Stromal cell of bone marrow (primary cell): ENCODE measurements around the gene PBX4.

Experiments used
- DNase-seq: peaks from one replicate; pipeline ENCODE4 v3.0.0-alpha.2; 2012; ENCODE audit warnings: low read depth

PBX4 gene

DNA sequence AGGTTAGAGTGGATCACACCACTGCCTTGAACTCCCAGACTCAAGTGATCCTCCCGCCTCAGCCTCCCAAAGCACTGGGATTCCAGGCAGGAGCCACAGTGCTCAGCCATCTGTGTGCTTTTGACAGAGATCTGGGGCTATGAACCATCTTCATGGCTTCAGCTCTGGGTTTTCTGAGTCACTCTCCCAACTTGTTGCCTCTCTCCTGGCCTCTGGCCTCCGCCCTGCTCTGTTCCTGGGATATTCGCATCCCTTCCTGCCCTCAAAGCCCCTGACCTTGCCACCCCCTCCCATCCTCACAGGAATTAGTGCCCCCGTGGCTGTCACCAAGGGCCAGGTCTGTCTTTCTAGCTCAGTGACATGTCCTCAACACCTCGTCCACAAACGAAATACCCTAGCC lies 30.7 kb upstream of the PBX4 start:
- DNase-seq, result no peak

DNA sequence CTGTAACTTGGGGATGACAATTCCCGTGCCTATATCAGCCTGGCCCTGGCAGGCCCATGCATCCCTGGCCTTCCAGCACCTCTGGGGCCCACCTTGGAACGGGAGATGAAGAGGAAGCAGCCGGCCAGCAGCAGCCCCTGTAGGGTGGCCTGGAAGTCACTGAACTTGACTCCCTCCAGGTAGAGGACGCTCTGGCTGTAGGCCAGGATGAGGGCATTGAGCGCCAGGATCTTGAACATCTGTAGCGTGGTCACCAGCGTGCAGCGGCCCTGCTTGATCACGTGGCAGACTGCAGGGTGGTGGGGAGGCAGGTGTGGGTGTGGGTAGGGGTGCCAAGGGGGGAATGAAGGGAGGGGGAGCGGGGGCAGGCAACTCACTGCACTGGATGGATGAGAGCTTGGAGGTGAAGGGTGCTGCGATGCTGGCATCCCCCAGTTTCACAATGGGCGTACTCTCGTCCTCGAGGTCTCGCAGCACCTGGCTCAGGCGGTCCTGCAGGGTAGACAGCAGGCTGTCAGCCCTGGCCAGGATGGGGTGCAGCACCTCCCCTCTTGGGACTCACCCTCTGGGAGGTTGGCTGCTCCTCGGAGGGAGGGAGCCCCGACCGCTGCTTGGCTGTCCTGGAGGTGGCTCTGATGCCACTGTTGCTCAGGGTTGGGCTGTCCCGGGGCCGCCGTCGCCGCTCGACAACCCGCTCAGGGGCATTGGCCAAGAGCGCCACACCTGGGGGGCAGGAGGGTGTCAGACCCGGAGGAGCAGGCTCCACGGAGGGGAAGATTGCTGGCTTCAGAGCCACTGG lies 28.7 kb upstream of the PBX4 start:
- no peak for DNase-seq

DNA sequence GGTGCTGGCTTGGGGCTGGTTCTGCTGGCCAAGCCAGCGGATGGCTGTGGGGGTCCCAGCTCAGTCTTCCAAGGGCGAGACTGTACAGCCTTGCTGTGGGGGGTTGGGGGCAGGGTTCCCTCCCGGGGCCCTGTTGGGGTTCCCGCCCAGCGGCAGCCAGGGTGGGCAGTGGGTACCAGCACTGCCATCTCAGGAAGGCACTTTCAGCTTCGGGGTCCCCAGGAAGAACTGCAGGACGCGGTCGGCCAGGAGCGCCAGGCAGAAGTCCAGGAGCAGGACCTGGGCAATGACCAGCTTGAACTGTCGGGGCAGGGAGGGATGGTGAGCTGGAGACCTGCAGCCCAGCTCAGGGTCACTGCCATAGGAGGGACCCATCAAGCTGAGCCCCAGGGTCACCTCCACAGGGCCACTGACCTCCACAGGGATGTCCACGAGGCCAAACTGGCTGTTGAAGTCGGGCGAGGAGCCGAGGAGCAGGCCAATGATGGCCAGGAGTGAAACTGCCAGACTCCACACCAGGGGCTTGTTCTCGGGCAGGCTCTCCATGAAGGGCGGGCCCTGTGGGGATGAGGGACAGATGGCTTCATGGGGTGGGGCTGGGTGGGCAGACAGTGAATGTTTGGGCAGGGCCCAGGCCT lies 26.9 kb upstream of the PBX4 start:
- no peak for DNase-seq

DNA sequence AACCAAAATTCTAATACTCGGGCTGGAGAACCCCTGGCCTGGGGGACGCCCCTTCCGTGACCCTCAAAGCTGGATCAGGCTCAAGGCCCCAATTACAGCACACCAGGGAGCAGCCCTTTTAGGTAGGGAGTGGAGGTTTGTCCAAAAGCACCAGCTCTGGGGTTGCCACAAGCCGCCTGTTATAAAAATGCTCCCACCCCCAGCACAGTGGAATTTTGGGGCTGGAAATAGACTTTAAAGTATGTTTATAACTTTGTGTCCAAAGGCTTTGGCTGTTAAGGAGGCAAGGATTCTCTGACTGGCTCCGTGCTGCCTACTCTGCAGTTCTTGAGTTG lies 25.5 kb upstream of the PBX4 start:
- no peak for DNase-seq

DNA sequence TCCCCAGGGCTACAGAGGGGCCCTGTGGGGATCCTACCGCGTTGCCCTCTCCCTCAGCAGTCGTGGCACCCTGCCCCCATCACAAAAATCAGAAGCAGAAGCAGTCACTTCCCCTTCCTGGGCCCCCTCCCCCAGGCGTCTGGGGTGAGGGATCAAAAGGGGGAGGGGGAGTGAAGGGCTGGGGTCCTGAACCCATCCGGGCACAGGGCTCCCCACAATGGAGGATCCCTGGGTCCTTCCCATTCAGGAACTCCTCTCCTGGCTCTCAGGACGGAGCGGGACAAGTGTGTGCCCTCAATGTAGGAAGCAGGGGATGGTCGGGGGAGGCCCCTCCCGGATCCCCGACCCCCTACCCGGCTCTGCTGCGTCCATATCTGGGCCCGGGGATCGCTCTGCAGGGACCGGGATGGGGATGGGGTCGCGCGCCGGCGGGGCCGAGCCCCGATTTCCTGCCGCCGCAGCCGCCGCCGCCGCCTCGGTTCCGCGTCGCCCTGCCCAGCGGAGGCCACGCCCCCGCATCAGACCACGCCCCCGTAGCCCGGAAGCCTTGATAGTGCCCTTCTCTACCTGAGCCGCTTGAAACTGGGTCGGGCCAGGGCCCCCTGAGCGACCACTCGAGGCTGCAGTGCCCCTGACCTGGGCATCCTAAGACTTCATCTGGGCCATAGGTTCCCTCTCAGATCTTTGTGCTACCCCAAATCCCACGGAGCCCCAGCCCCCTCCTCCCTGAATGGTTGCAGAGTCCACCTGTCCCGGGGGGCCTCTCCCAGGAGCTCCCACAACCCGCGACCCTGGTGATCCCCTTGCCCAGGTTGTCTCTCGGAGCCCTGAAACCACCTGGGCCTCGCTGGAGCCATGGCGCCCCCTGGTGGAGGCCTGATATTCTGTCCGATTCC lies 24.9 kb upstream of the PBX4 start, which contains the start of gene GMIP:
GMIP (minus strand) TSS at position 500 of the 896 bp plus-strand sequence; CDS start at position 372, 128 bp downstream.
- DNase-seq, result no peak

DNA sequence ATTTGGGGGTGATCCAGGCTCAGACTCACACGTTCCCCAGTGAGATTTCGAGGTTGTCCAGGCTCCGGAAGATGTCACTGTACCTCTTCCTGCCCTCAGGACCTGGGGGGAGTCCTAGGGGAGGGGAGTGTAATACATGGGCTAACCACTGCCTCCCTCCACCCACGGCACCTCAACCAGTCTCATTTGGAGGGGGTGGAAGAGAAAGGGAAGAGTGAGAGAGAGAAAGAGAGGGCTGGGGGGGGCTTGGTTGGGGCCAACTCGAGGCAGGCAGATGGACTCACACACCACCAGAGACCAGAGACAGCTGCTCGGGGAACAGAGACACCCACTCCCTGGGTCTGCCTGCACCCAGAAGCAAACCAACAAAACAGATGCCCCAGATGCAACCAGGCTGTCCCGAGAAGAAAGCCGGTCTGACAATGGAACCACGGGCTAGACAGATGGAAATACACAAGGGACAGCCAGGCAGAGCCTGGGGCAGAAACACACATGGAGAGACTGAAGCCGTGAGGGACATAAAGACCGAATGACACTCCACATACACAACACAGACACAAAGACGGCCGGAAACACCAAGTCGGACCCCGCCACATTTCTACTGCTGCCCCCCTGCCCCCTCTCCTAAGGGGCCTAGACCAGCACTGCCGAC lies 24.1 kb upstream of the PBX4 start:
- DNase-seq, result no peak

DNA sequence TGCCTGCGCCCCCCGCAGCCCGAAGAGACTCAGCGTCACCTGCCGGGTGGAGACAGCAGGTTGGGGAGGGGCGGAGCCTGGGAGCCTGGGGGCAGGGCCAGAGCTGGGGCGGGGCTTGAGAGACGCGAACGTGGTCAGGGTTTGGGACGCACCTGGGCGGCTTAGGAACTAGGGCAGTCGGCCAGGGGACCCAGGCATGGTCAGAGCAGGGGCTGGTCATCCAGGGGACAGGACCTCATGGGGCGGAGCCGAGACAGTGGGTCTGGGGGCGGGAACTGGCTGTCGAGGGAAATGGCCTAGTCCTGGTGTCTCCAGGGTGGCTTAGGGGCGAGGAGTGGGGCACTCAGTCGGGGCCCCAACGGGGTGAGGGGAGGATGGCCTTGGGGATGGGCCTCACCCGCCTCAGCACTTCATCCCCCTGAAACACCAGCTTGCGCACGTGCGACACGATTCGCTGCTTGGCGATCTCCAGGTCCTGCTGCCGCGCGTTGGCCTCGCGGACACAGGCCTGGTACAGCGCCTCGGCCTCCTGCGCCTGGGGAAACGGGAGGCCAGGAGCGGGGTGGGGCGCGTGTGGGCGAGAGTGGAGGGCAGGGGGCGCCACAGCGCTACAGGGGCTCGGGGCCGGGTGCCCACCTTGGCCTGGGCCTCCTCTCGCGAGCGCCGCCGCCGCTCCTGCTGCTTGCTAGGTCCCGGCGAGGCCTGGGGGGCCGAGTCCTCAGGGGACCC lies 19.2 kb upstream of the PBX4 start:
- no peak for DNase-seq

DNA sequence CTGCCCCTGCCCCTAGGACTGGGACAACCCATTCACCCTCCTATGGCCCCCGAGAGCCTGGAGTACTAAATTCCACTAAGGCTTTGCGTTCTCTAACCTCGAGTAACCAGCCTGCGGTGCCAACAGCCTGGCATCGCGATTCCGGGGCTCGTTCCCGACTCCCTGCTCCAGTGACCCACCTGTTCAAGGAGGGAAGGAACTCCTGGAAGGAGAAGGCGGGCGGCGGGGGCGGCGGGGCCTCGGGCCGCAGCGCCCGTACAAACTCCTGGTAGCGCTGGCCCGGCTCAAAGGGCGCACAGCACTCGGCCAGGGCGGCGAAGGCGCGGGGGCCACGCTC lies 18.7 kb upstream of the PBX4 start:
- DNase-seq, result no peak

DNA sequence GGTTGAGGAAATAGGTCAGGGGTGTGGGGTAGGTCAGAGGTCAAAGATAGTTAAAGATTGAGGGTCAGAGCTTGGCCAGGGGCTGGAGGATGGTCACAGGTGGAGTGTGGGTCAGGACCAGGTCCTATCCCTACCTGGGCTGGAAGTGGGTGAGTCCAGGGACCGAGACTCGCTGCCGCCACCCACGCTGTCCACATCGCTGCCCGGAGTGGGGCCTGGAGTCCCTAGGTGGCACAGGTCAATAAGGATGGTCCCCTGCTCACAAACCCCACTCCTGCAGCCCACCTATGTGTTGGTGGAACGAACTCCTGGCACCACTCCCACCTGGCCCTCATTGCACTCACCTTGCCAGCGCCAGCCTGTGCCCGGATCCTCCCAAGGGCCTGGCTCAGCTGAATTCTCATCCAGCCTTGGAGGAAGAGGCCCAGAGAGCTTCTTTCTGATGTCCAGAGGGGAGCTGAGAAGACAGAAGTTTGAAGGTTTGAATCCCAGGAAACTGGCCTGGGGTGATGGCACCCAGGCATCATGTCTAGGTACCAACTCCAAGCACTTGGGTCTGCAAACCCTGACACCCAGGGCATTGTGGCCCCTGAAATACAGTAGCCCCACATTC lies 18.2 kb upstream of the PBX4 start:
- no peak for DNase-seq

DNA sequence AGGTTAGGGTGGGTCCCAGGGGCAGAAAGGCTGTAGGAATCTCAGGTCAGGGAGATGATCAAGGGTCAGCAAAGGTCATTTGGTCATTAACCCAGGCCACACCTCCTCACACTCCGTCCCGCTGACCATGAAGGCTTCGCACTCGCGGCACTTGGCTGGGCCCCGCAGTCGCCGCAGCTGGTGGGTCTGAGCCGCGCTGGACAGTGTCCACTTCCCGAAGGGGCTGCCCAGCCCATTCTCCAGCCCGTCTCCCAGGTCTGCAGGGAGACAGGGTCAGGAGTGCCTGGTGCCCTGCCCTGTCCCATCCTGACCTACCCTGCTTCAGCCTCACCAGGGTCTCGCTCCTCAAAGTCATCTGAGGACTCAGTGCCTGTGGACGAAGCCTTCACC lies 16.8 kb upstream of the PBX4 start:
- no peak for DNase-seq

DNA sequence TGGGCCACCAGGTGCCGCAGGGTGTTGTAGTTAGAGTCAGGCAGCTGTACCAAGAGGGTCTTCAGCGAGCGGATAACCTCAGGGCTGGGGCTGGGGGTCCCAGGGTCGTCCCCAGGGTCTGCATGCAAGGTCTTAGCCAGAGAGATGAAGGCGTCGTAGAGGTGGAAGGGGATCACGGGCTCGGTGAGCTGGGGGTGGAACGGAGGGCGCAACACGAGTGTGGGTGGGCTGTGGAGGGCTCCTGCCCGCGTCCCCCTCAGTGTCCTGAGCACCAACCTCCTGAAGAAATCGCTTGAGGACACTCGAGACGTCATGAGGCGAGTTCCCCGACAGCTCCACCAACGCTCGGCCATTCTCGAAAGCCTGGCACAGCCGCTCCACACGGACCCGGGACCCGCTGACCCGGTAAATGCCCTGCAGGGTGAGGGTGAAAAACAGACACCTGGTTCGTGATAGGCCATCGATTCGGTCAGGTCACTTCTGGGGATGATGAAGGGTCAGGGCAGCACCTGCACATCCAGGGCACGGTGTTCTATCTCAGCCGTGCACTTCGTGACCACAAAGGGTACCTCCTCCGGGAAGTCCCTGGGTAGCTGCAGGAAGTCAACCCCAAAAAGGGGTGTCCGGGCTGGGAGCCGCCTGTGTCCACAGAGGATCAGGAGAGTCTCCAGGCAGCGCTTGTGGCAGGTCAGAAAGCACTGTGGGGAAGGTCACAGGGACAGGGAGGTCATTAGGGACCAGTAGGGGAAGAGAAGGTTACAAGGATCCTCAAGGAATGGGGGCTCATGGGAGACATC lies 16.2 kb upstream of the PBX4 start:
- no peak for DNase-seq

DNA sequence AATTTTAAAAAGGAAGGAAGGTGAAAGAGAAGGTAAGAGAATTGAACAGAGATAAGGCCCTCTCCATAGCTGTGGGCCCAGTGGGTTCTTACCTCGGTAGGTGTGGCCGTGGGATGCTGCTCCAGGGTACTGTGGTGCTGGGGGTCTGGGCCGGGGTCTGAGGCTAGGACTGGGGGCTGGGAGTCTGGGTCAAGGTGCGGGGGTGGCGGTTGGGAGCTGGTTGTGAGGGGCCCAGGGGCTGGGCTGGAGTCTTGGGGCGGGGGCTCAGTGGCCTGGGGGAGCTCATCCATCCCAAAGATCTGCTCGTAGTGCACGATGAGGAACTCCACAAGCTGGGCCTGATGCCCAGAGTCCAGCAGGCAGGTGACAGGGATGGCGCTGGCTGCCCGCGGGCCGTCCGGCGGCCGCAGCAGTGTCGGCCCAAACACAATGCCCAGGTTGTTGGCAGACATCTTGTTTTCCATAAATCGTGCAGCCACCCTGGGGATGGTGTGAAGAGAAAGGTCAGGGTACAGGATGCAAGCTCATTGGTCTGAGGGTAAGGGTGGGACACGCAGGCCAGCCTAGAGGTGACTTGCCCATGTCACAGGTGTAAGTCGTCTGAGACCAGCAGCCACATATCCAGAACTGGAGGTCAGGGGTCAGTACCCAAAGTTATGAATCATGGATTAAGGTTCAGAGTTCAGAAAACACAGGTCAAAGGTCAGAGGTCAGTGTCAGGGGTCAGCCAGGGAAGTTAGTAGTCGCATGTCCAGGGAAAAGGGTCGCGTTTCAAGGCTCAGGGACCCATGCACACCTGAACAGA lies 15.4 kb upstream of the PBX4 start:
- no peak for DNase-seq

DNA sequence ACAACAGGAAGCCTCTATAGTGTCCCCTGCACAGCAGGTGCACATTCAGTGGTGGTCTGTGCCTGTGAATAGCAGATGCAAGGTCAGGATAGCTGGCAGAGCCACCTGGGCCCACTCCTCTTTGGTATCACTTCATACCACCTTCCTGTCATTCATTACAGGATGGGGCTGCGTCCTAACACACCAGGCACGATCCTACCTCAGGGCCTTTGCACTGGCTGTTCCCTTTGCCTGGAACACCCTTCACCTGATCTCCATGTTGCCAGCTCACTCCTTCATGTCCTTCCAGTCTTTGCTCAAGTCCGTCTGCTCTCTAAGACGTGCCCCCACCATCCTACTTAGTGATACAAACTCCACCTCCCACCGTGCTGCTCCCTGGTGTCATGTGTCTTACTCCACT lies 14.2 kb upstream of the PBX4 start:
- no peak for DNase-seq

DNA sequence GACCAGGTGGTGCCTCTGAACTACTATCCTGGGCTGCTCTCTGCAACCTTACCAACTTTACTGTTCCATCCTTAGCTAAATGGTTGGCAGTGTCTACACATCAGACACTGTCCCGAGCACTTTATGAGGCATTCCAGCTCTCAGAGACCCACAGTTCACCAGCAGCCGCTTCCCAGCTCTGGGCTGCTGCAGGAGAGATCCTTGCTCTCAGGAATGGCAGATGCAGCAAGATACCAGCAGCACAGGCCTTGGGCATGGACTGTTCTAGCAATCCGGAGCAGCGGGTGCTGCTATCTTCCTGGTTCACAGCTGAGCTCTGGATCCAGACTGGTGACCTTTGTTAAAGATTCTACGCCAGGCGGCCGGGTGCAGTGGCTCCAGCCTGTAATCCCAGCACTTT lies 12.9 kb upstream of the PBX4 start:
- no peak for DNase-seq

DNA sequence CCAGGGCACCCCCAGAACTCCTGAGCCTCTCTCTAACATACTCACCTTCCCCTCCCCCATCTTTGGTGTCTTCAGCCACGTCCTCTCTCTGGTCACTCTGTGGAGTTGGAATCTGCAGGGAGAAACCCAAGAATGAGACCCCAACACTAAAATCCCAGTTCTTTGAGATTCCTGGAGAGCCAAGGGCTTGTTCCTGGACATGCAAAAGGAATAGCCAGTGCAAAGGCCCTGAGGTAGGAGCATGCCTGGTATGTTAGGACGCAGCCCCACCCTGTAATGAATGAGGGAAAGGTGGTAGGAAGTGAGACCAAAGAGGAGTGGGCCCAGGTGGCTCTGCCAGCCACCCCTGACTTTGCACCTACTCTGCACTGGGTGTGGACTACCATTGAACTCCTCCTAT lies 11.9 kb upstream of the PBX4 start:
- DNase-seq, result no peak

DNA sequence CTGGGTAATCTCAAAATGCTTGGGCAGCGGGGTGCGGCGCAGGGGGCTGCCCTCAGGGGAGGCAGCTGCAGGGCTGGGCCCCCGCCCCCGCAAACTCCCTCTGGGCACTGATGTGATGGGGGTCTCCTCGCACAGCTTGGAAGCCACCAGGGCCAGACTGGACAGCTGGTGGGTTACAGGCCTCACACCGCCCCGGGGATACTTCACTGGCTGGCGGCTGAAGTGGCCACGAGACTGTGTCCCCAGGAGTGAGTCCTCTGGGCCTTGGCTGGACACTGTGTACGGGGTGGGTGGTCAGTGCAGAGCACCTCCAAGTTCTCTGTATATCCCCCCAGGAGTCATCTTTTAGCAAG lies 11.6 kb upstream of the PBX4 start:
- DNase-seq, result no peak

DNA sequence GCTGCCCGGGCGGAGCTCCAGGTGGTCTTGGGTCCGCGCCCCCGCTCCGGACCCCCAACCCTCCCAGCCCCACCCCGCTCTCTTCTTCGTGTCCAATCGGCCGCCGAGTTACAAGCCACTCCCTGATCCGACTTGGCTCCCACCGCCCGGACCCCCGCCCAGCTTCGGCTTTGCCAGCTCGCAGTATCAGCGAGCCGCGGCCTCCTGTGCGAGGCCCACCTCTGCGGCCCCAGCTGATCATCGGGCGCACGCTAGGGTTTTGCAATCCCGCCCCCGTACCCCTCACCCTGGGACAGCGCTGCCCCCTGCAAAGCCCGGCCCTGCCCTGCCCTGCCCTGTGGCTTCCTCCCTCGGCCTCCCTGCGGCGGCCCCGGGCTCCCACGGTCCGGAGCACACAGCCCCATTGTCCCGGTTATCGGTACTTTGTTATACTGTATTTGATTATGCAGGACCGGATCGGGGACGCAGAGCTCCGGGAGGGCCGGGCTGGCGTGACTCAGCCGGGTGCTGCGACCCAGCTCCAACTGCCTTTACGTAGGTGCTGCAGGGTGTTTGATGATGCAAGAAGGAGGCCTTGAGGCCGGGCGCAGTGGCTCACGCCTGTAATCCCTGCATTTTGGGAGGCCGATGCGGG lies 10.1 kb upstream of the PBX4 start:
- DNase-seq, result no peak

DNA sequence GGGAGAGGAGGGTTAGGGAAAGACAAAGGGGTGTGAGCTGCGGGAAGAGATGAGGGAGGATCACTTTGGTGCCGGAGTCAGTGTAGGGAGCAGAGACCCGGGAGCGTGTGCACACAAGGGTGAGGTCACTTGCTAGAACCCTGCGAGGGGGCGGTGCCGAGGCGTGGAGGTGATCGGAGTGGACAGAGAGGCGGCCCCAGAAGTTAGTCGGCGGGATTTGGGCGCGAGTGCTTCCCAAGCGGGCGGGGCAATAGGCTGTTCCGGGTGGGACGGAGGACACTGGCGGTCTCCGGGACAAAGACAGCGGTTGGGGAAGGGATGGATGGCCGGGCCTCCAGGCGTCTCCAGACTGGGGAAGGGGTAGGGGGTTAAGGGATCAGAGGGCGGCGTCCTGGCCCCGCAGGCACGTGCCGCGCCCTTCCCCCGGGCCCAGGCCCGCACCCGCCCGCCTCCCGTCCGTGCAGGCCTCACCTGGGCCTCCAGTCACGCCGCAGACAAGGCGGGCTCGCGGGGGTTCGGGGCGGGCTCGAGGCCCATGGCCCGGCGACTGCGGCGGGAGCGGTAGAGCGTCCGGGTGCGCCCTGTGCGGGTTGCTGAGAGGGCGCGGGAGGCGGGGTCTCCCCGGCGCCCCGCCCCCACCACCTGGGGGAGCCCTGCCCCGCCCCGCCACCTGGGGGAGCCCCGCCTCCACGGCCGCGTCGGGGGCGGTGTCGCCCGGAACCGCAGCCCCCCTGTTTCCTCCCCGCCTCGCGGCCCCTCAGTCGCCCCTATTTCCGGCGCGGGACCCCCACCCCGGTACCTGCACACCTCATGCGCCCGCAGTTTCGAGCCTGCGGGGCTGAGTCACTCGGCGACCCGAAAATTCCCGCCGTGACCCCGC lies 9.4 kb upstream of the PBX4 start, which contains the start of gene LPAR2:
LPAR2 (minus strand) TSS at position 600 of the 880 bp plus-strand sequence. CDS start 945 bp downstream, outside the sequence.
- DNase-seq, result no peak
